A673 (cell line): ENCODE results near the gene COL5A3.

Experiments
- CTCF ChIP-seq: fragments of 300-800, 200-600 bp; sonication (generic); conservative IDR thresholded peaks from 2 replicates; pipeline ENCODE4 v1.5.1; 2017; ENCODE audit warnings: low read depth, mild to moderate bottlenecking, antibody characterized with exemption, low read length, moderate library complexity, mixed read lengths
- EZH2 ChIP-seq: fragments of 200-600 bp; sonication (generic); IDR thresholded peaks from 2 replicates; pipeline ENCODE4 v1.6.1; 2017; ENCODE audit warnings: borderline replicate concordance, low read depth, mild to moderate bottlenecking, mixed read lengths, antibody characterized with exemption, low read length; ENCODE audit not compliant: poor library complexity, severe bottlenecking

GRCh38 chr19:10003271-10003670 is 7.0 kb downstream of the COL5A3 start:
- no peak for TF ChIP-seq CTCF
- TF ChIP-seq EZH2, result no peak
